ENCODE data around the gene SPPL2C.

Gene SPPL2C

GRCh38 chr17:45833920-45834319 lies 10.8 kb upstream of the SPPL2C start:
- DNase-seq, result no peak

DNA sequence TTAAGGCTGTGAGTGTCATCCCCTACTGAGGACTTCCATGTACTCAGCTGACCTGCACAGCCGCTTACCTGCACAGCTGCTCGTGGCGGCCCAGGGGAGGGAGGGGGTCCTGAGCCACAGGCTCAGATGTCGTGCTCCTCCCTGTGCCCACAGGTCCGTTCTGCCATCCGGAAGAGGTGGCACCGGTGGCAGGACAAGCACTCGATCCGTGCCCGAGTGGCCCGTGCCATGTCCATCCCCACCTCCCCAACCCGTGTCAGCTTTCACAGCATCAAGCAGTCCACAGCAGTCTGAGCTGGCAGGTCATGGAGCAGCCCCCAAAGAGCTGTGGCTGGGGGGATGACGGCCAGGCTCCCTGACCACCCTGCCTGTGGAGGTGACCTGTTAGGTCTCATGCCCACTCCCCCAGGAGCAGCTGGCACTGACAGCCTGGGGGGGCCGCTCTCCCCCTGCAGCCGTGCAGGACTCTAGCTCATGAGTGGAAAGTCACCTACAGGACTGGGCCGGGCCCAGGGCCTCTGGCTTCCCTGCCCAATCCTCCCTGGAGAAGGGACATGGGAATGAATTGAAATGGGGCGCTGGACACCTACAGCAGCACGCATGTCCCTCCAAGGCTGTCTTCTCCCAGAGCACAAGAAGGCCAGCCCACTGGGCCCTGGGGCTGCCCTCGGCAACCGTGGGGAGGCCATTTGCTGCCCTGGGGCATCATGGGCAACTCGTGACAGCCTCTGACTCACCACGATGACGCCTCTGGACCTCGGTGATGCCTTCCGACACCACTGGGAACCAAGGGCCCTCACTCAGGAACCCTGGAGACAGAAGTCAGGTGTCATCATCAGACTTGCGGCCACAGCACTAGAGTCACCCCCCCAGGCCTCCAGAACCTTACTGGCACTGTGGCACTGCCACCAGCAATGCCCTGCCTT lies 9.9 kb upstream of the SPPL2C start:
- no peak for DNase-seq

- DNase-seq, result no peak
Measured at GRCh38 chr17:45835481-45835880, 9.2 kb upstream of the SPPL2C start.

DNA sequence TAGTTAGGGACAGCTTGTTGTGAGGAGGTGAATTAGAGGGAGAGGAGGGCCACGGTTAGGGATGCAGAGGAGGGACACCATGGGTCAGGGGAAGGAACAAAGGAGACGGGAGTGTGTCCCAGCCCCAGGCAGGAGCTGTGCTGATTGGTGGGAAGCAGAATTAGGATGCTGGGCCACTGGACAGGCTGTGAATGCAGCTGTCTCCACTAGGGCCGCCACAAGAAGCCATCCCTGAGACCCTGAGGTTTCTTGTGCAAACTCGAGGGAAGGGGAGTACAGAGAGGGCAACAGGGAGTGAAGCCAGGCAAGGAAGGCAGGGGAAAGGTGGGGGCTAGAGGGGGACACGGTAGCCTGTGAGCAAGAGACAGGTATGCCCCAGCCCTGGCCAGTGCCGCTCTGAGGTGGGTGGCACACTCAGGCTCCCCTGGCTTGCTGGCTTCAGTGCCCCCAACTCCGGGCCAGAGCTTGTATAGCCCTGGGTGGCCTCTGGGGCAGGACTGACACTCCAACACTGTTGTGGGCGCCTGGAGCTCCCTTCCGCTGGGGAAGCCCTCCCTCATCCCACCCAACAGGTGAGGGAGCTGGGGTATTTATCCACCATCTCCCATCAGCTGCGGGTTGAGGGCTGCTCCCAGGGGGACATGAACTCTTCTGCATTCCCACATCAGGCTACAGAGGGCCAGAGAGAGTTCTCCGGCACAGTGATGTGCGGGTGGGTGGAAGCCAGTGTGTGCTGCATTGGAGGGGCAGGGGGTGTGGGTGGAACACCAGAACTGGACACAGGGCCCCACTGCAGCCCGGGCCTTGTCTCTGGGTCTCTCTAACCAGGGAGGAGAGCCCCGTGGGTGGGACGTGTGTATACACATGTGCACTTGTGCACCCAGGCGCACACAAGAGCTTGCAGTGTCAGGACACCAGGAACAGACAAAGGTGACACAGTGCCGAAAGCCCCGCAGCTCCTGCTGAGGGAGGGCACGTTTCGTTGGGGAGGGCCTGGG lies 8.3 kb upstream of the SPPL2C start:
- no peak for DNase-seq

DNA sequence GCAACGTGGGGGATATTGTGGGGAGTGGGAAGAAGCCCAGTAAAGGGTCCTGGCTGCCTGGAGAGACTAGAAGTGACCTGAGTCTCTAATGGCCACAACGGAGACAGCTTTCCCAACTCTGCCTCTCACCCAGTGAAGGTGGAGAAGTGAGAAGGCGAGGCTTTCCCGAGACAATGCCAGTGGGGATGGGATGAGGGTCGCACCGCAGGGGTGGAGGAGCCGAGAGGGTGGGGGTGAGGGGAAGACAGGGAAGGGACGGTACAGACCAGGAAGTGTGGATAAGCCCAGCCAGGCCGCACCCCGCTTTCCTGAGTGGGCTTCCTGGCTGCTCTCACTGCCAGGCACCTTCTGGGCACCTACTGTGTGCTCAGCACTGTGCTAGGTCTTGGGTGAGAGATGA lies 7.5 kb upstream of the SPPL2C start:
- DNase-seq, result no peak

DNA sequence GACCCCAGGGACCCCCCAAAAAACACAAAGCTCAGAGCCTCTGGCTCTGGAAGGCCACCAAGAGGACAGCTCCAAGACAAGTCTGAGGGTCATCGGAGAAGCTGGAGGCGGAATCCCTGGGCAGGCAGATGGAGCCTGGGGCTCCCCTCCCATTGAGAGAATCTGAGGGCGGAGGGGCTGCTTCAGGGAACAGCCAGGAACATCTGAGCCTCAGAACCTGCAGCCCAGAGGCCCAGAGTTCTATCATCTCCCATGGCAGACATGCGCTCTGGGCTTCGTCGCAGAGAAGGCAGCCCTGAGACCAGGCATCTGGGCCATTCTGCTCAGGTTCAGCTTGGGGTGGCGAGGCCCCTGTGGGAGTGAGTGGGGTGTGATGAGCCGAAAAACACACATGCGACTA lies 7.1 kb upstream of the SPPL2C start:
- no peak for DNase-seq

GRCh38 chr17:45838751-45839295 lies 5.9 kb upstream of the SPPL2C start:
- no peak for DNase-seq

- no peak for DNase-seq
Measured at GRCh38 chr17:45839442-45839841, 5.2 kb upstream of the SPPL2C start.

- DNase-seq, result no peak
Measured at GRCh38 chr17:45841186-45841585, 3.5 kb upstream of the SPPL2C start.

DNA sequence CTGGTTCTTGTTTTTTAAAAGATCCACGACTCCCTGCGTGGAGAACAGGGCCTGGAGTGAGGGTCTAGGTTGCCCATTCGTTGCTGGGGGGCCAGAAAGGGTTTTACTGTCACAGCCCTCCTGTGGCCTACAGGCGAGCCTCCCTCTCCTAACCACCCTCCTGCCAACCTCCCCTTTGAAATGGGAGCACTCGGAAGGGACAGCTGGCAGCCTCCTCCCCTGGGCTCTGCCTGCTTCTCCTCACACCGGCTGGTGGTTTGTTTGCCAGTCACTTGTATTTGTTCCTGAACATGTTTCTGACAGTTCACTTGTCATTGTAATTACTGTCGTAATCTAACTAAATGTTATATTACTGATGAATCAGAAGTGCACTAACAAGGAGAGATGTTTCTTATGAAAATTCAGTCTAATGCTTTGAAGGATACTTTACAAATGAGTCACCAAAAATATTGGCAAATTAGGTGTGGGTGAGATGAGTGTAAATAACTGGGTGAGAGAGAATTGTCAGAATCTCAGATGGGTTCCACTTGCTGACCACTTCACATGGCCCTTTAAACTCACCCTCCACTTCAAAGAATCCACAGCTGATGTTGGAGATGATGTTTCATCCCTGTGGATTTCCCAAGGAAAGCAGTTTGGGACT lies 2.7 kb upstream of the SPPL2C start:
- no peak for DNase-seq

- DNase-seq, result no peak
Measured at GRCh38 chr17:45843722-45844121, 959 bp upstream of the SPPL2C start.

GRCh38 chr17:45845376-45846185 lies 900 bp downstream of the SPPL2C start:
- no peak for DNase-seq

GRCh38 chr17:45846223-45846622 lies 1.5 kb downstream of the SPPL2C start:
- no peak for DNase-seq

GRCh38 chr17:45846646-45847045 lies 2.0 kb downstream of the SPPL2C start:
- no peak for DNase-seq

- no peak for DNase-seq
Measured at GRCh38 chr17:45847101-45847500, 2.4 kb downstream of the SPPL2C start.

GRCh38 chr17:45847747-45848146 lies 3.1 kb downstream of the SPPL2C start:
- no peak for DNase-seq

GRCh38 chr17:45848405-45848804 lies 3.7 kb downstream of the SPPL2C start:
- DNase-seq, result no peak

- no peak for DNase-seq
Measured at GRCh38 chr17:45848868-45849535, 4.3 kb downstream of the SPPL2C start.

DNA sequence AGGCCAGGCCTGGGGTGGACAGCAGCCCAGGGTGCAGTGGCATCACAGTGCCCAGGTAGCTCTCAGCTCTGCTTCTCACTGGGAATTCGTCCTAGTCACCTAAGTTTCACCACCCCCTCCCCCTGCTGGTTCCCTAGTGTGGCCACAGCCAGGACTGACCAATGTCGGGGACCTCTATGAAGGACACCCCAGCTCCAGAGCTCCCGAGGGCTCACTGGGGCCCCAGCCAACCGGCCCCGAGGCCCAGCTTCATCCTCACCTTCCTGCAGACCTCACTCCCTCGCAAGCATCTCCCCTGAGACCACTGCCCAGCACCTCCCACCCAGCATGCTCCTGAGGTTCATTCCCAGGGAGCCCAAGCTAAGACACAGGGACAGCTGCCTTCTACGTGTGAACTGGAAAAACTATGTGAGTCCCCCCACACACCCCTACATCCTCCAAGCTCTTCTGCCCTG lies 4.9 kb downstream of the SPPL2C start:
- DNase-seq, result no peak

- no peak for DNase-seq
Measured at GRCh38 chr17:45850011-45850410, 5.3 kb downstream of the SPPL2C start.

GRCh38 chr17:45850468-45850867 lies 5.8 kb downstream of the SPPL2C start:
- no peak for DNase-seq

Data from T-helper 2 cell (primary cell).